ENCODE data around the gene TBC1D20.

TBC1D20 gene

DNA sequence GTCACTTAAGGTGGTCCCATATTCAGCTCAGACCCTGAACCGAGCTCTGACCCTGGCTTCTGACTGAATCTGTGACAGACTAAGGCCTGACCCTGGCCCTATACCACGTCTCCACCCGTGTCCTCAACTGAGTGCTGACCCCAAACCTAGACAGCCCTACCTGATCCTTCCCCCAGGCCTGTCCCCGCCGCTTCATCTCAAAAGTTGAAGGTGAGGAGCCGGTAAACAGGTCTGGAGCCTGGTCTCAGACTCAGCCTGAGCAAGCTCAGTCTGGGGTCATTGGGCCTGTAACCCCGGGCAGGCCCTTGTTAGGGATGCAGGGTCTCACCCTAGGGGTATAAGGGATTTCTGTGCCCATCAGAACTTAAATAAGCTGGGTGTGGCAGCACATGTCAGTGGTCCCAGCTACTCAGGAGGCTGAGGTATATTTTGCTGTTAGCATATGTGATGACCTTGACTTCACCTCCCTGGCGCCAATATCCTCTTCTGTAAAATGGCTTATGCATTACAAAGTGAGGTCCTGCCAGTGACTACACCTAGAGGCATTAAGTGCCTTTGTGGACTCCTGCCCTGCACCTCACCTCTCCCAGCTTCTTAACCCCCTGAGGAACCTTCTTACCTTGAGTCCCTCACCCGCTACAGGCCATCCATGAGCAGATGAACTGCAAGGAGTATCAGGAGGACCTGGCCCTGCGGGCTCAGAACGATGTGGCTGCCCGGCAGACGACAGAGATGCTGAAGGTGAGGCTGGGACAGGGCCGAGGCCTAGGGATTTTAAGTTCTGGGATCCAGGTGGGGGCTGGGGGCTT is 34.3 kb downstream of the TBC1D20 start:
- no peak overlapping the region for H3K4me3 ChIP-seq (ENCODE audit: low read length)
- H3K27ac ChIP-seq (ENCODE audit: low read length), result no peak overlapping the region
- H3K9ac ChIP-seq (ENCODE audit: low read length), result no peak overlapping the region
- H3K36me3 ChIP-seq (replicated peaks; ENCODE audit: low read depth, low read length), result peaks cover 35% of the 10 kb centered on the region
- TF ChIP-seq EZH2phosphoT487 (IDR thresholded peaks at IDR 0.05; ENCODE audit: low read depth), result no peak
- TF ChIP-seq, protein P1, sequence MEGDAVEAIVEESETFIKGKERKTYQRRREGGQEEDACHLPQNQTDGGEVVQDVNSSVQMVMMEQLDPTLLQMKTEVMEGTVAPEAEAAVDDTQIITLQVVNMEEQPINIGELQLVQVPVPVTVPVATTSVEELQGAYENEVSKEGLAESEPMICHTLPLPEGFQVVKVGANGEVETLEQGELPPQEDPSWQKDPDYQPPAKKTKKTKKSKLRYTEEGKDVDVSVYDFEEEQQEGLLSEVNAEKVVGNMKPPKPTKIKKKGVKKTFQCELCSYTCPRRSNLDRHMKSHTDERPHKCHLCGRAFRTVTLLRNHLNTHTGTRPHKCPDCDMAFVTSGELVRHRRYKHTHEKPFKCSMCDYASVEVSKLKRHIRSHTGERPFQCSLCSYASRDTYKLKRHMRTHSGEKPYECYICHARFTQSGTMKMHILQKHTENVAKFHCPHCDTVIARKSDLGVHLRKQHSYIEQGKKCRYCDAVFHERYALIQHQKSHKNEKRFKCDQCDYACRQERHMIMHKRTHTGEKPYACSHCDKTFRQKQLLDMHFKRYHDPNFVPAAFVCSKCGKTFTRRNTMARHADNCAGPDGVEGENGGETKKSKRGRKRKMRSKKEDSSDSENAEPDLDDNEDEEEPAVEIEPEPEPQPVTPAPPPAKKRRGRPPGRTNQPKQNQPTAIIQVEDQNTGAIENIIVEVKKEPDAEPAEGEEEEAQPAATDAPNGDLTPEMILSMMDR (IDR thresholded peaks at IDR 0.05; ENCODE audit: low read depth, low read length), result no peak
- no peaks in the 10 kb centered on the region for H3K27me3 ChIP-seq (ENCODE audit: low read depth, low read length)
- H4K20me1 ChIP-seq (ENCODE audit: insufficient read depth, low read length), result no peaks in the 10 kb centered on the region
- no peaks in the 10 kb centered on the region for H3K9me3 ChIP-seq (ENCODE audit: insufficient read depth, low read length)
- H3K79me2 ChIP-seq (ENCODE audit: low read length), result no peaks in the 10 kb centered on the region
- H3K4me2 ChIP-seq (ENCODE audit: low read length), result no peak overlapping the region
- no peaks in the 10 kb centered on the region for H3K4me1 ChIP-seq (ENCODE audit: low read length)
- no peak overlapping the region for H2AFZ ChIP-seq (ENCODE audit: low read depth, low read length)

DNA sequence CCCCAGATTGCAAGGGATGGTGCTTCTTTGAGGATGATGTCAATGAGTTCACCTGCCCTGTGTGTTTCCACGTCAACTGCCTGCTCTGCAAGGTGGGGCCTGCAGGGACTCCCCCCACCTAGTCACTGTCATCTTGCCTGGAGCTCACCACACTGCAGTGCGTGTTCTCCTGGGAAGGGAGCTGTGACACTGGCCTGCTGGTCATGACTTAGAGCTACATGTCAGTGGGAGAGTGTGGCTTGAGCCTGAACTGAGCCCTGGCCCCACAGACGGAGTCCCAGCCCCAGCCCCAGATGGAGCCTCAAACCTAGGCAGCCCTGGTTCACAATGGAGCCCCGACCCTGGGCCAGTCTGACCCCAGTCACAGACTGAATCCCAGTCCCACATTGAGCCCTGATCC is 34.9 kb downstream of the TBC1D20 start:
- H2AFZ ChIP-seq (ENCODE audit: low read depth, low read length), result no peak overlapping the region
- H3K79me2 ChIP-seq (ENCODE audit: low read length), result no peaks in the 10 kb centered on the region
- H3K9ac ChIP-seq (ENCODE audit: low read length), result no peak overlapping the region
- no peaks in the 10 kb centered on the region for H3K27me3 ChIP-seq (ENCODE audit: low read depth, low read length)
- TF ChIP-seq, protein P1 (IDR thresholded peaks at IDR 0.05; ENCODE audit: low read depth, low read length), result no peak
- no peak for TF ChIP-seq EZH2phosphoT487 (IDR thresholded peaks at IDR 0.05; ENCODE audit: low read depth)
- no peak overlapping the region for H3K4me2 ChIP-seq (ENCODE audit: low read length)
- H3K4me3 ChIP-seq (ENCODE audit: low read length), result no peak overlapping the region
- no peak overlapping the region for H3K27ac ChIP-seq (ENCODE audit: low read length)
- no peaks in the 10 kb centered on the region for H3K9me3 ChIP-seq (ENCODE audit: insufficient read depth, low read length)
- no peaks in the 10 kb centered on the region for H4K20me1 ChIP-seq (ENCODE audit: insufficient read depth, low read length)
- no peaks in the 10 kb centered on the region for H3K4me1 ChIP-seq (ENCODE audit: low read length)
- H3K36me3 ChIP-seq (replicated peaks; ENCODE audit: low read depth, low read length), result peaks cover 29% of the 10 kb centered on the region

DNA sequence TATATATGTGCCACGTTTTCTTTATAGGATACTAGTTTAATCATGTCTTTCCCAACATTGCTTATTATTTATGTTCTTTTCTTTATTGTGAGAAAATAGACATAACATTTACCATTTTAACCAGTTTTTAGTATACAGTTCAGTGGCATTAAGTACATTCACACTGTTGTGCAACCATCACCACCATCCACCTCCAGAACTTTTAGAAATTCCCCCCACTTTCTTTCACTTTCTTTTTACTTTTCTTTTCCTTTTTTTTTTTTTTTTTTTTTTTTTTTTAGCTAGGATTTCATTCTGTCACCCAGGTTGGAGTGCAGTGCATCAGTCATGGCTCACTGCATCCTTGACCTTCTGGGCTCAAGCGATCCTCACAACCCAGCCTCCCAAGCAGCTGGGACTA is 35.8 kb downstream of the TBC1D20 start:
- no peaks in the 10 kb centered on the region for H3K79me2 ChIP-seq (ENCODE audit: low read length)
- no peak overlapping the region for H3K4me3 ChIP-seq (ENCODE audit: low read length)
- no peaks in the 10 kb centered on the region for H3K9me3 ChIP-seq (ENCODE audit: insufficient read depth, low read length)
- H3K27ac ChIP-seq (ENCODE audit: low read length), result no peak overlapping the region
- no peaks in the 10 kb centered on the region for H3K27me3 ChIP-seq (ENCODE audit: low read depth, low read length)
- H4K20me1 ChIP-seq (ENCODE audit: insufficient read depth, low read length), result no peaks in the 10 kb centered on the region
- H3K4me1 ChIP-seq (ENCODE audit: low read length), result no peaks in the 10 kb centered on the region
- H3K4me2 ChIP-seq (ENCODE audit: low read length), result no peak overlapping the region
- TF ChIP-seq EZH2phosphoT487 (IDR thresholded peaks at IDR 0.05; ENCODE audit: low read depth), result no peak
- TF ChIP-seq, protein P1 (IDR thresholded peaks at IDR 0.05; ENCODE audit: low read depth, low read length), result no peak
- H3K9ac ChIP-seq (ENCODE audit: low read length), result no peak overlapping the region
- peaks cover 26% of the 10 kb centered on the region for H3K36me3 ChIP-seq (replicated peaks; ENCODE audit: low read depth, low read length)
- no peak overlapping the region for H2AFZ ChIP-seq (ENCODE audit: low read depth, low read length)

DNA sequence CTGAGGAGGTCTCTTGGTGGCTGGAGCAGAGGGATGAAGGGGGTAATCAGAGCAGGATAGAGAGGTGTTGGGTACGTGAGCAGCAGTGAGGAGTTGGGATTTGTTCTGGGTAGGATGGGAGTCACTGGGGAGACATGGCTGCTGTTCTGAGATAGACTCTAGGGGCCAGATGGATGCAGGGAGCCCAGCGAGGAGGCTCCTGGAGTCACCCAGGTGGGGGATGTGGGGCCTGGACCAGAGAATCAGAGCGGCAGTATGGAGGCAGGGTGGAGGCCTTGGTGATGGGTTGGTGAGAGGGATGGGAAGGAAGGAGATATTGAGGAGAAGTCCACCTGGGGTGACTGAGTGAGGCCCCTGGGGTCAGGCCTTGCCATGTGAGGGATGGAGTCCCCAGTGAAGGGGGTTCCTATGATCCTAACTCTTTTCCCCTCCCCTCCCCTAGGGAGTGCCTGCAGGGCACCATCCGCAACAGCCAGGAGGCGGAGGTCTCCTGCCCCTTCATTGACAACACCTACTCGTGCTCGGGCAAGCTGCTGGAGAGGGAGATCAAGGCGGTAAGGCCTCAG is 40.6 kb downstream of the TBC1D20 start:
- H3K27ac ChIP-seq (ENCODE audit: low read length), result no peak overlapping the region
- no peak overlapping the region for H2AFZ ChIP-seq (ENCODE audit: low read depth, low read length)
- H4K20me1 ChIP-seq (ENCODE audit: insufficient read depth, low read length), result peaks cover 4% of the 10 kb centered on the region; the same call in 1 of the 2 replicates
- H3K4me1 ChIP-seq (ENCODE audit: low read length), result peaks cover 15% of the 10 kb centered on the region
- no peaks in the 10 kb centered on the region for H3K79me2 ChIP-seq (ENCODE audit: low read length)
- H3K4me3 ChIP-seq (ENCODE audit: low read length), result no peak overlapping the region
- no peak overlapping the region for H3K9ac ChIP-seq (ENCODE audit: low read length)
- H3K9me3 ChIP-seq (ENCODE audit: insufficient read depth, low read length), result no peaks in the 10 kb centered on the region
- H3K27me3 ChIP-seq (ENCODE audit: low read depth, low read length), result no peaks in the 10 kb centered on the region
- no peak for TF ChIP-seq EZH2phosphoT487 (IDR thresholded peaks at IDR 0.05; ENCODE audit: low read depth)
- TF ChIP-seq, protein P1 (IDR thresholded peaks at IDR 0.05; ENCODE audit: low read depth, low read length), result no peak
- H3K36me3 ChIP-seq (replicated peaks; ENCODE audit: low read depth, low read length), result peaks cover 15% of the 10 kb centered on the region
- no peak overlapping the region for H3K4me2 ChIP-seq (ENCODE audit: low read length)
